Keratinocyte (primary cell): ENCODE data around the gene FREM2. TPM values are rescaled to one million over a fixed set of nuclear protein-coding genes. Genes with fewer than 3 reads are reported as not detected.

Source experiments
- DNase-seq: peaks from one replicate; pipeline ENCODE4 v3.0.0-alpha.2; 2011; ENCODE audit warnings: low read depth, missing footprints, low spot score
- FAIRE-seq: peaks from 2 replicates; lab custom pipeline; 2011; peaks lifted over from hg19 to GRCh38; lab: Jason Lieb, UNC
- H2AFZ ChIP-seq: 2 replicates; pipeline ENCODE4 v1.6.0; 2012; ENCODE audit warnings: low read length, control low read depth, inconsistent platforms; ENCODE audit not compliant: control insufficient read depth
- H3K27ac ChIP-seq: 2 replicates; pipeline ENCODE4 v1.5.1; 2011; ENCODE audit warnings: low read length; ENCODE audit not compliant: control insufficient read depth, insufficient read depth
- H3K27me3 ChIP-seq: 3 replicates; pipeline ENCODE4 v1.6.0; 2011; ENCODE audit warnings: low read length; ENCODE audit not compliant: control insufficient read depth, insufficient read depth; ENCODE audit errors: extremely low read depth
- H3K36me3 ChIP-seq, 2 experiments: 2 replicates in 1 of 2; 3 replicates in 1 of 2; pipeline ENCODE4 v1.5.1; 2011; ENCODE audit warnings: low read length in 2 of 2, mild to moderate bottlenecking in 1 of 2; ENCODE audit not compliant: control insufficient read depth in 2 of 2, insufficient read depth in 2 of 2; ENCODE audit errors: extremely low read depth in 1 of 2
- H3K4me1 ChIP-seq: 3 replicates; pipeline ENCODE4 v1.5.1; 2011; ENCODE audit warnings: low read length; ENCODE audit not compliant: control insufficient read depth, insufficient read depth; ENCODE audit errors: extremely low read depth
- H3K4me2 ChIP-seq: 3 replicates; pipeline ENCODE4 v1.6.0; 2011; ENCODE audit warnings: low read depth, low read length; ENCODE audit not compliant: control insufficient read depth, insufficient read depth; ENCODE audit errors: extremely low read depth
- H3K4me3 ChIP-seq, 3 experiments: fragments of 200-600 bp in 1 of 3; sonication (generic) in 1 of 3; 2 replicates in 2 of 3; 3 replicates in 1 of 3; pipeline ENCODE4 v1.5.1; 2011 to 2016; ENCODE audit warnings: low read length in 3 of 3, mild to moderate bottlenecking in 3 of 3, control low read depth in 2 of 3, inconsistent platforms in 1 of 3, low read depth in 1 of 3, mixed read lengths in 1 of 3, mixed run types in 1 of 3, moderate library complexity in 1 of 3; ENCODE audit not compliant: control insufficient read depth in 2 of 3, insufficient read depth in 2 of 3; ENCODE audit errors: extremely low read depth in 1 of 3
- H3K79me2 ChIP-seq: 2 replicates; pipeline ENCODE4 v1.6.0; 2012; ENCODE audit warnings: low read length; ENCODE audit not compliant: control insufficient read depth, insufficient read depth
- H3K9ac ChIP-seq: 3 replicates; pipeline ENCODE4 v1.6.0; 2011; ENCODE audit warnings: low read length; ENCODE audit not compliant: control insufficient read depth, insufficient read depth; ENCODE audit errors: extremely low read depth
- H3K9me1 ChIP-seq: 3 replicates; pipeline ENCODE4 v1.6.0; 2011; ENCODE audit warnings: low read length; ENCODE audit not compliant: control insufficient read depth, insufficient read depth; ENCODE audit errors: extremely low read depth
- H3K9me3 ChIP-seq: 2 replicates; pipeline ENCODE4 v1.5.1; 2012; ENCODE audit warnings: low read depth, low read length; ENCODE audit not compliant: control insufficient read depth
- H4K20me1 ChIP-seq: 3 replicates; pipeline ENCODE4 v1.6.0; 2011; ENCODE audit warnings: low read length; ENCODE audit not compliant: control insufficient read depth, insufficient read depth; ENCODE audit errors: extremely low read depth
- CTCF ChIP-seq, 3 experiments: IDR thresholded peaks in 1 of 3; conservative IDR thresholded peaks in 1 of 3; optimal IDR thresholded peaks in 1 of 3; 2 replicates in 2 of 3; 3 replicates in 1 of 3; pipeline versions ENCODE3 to v1.5.1; 2011; ENCODE audit warnings: low read length in 3 of 3, mild to moderate bottlenecking in 3 of 3, moderate library complexity in 2 of 3, control low read depth in 1 of 3, inconsistent platforms in 1 of 3; ENCODE audit not compliant: insufficient read depth in 2 of 3; ENCODE audit errors: extremely low read depth in 1 of 3
- EZH2 ChIP-seq: IDR thresholded peaks from one replicate; pipeline ENCODE4 v1.6.1; 2012; ENCODE audit warnings: inconsistent platforms, mild to moderate bottlenecking, low read length, moderate library complexity
- dilution Hi-C: fragments of 300-500 bp; cut with MboI; formaldehyde crosslinking; loops from one replicate; pipeline ENCODE4 v1.7.0; 2020; ENCODE audit warnings: low sequenced_read_pairs; ENCODE audit not compliant: extremely low pct_ligation_motif_present
- polyA plus RNA-seq, 5 experiments: library from polyadenylated mRNA; depleted of rRNA in 3 of 5; stranded (reverse) in 3 of 5; stranded (forward) in 1 of 5; unstranded in 1 of 5; fragments of >200 nt; gene quantifications; 1 replicate in 1 of 5; 2 replicates in 3 of 5; 3 replicates in 1 of 5; pipeline versions ENCODE4 v1.2.1 to v1.2.3, GENCODE V29; 2011 to 2012; ENCODE audit warnings: missing spikeins in 2 of 5, low read depth in 1 of 5, low replicate concordance in 1 of 5

FREM2 gene
- polyA plus RNA-seq, 1 donor (not counting 4 experiments of a cell fraction or from before 2014, with no cell fraction given), result 0.01 TPM

GRCh38 chr13:38766799-38767198 is 79.9 kb downstream of the FREM2 start:
- H3K4me2 ChIP-seq, result no peak overlapping the region
- dilution Hi-C loops, result no loop called here
- no peaks in the 10 kb centered on the region for H3K79me2 ChIP-seq
- no peaks in the 10 kb centered on the region for H3K9me1 ChIP-seq
- FAIRE-seq (no peak), DNase-seq (no peak)
- H3K9ac ChIP-seq, result no peak overlapping the region
- peaks cover 4% of the 10 kb centered on the region for H3K4me1 ChIP-seq
- TF ChIP-seq EZH2 (no peak), CTCF (optimal IDR thresholded peaks at IDR 0.05 in 1 of 3, IDR thresholded peaks at IDR 0.05 in 1 of 3, conservative IDR thresholded peaks at IDR 0.05 in 1 of 3; ENCODE audit: extremely low read depth in 1 of 3, insufficient read depth in 2 of 3, low read length in 3 of 3) (no peak)
- no peaks in the 10 kb centered on the region for H3K9me3 ChIP-seq
- H3K4me3 ChIP-seq, result no peak overlapping the region
- H2AFZ ChIP-seq, result no peak overlapping the region
- no peaks in the 10 kb centered on the region for H3K36me3 ChIP-seq
- no peaks in the 10 kb centered on the region for H4K20me1 ChIP-seq
- H3K27ac ChIP-seq, result no peak overlapping the region
- H3K27me3 ChIP-seq, result no peaks in the 10 kb centered on the region

- H3K27ac ChIP-seq, result no peak overlapping the region
- TF ChIP-seq EZH2, result no peak
- no peak for TF ChIP-seq CTCF (optimal IDR thresholded peaks at IDR 0.05 in 1 of 3, IDR thresholded peaks at IDR 0.05 in 1 of 3, conservative IDR thresholded peaks at IDR 0.05 in 1 of 3; ENCODE audit: extremely low read depth in 1 of 3, insufficient read depth in 2 of 3, low read length in 3 of 3)
- no peak overlapping the region for H3K4me3 ChIP-seq
- FAIRE-seq, result peak; percentile 61
- H3K9ac ChIP-seq, result no peak overlapping the region
- H3K79me2 ChIP-seq, result no peaks in the 10 kb centered on the region
- no peak overlapping the region for H3K4me2 ChIP-seq
- peaks cover 4% of the 10 kb centered on the region for H3K4me1 ChIP-seq
- no peaks in the 10 kb centered on the region for H4K20me1 ChIP-seq
- no peak for DNase-seq
- H3K36me3 ChIP-seq, result no peaks in the 10 kb centered on the region
- no peaks in the 10 kb centered on the region for H3K27me3 ChIP-seq
- H3K9me3 ChIP-seq, result no peaks in the 10 kb centered on the region
- no peak overlapping the region for H2AFZ ChIP-seq
- dilution Hi-C loops, result no loop called here
- H3K9me1 ChIP-seq, result no peaks in the 10 kb centered on the region
Observed at GRCh38 chr13:38767506-38768265, 80.8 kb downstream of the FREM2 start.
